Measurements from ENCODE around the gene ZNF729.
"Not testable (repeated sequence)": the region's sequence is repeated elsewhere in the genome, so short reads cannot be mapped to it uniquely, and the experiment has no call there.

The ZNF729 gene

GRCh38 chr19:22286151-22286810, at the start of gene ZNF729:
ZNF729 (plus strand) TSS chr19:22286441; CDS start chr19:22286526, 85 bp downstream.
- no peak within 1 kb of the TSS for H3K4me3 ChIP-seq (ENCODE audit: low read length)
- no peak for TF ChIP-seq ZNF274 (IDR thresholded peaks at IDR 0.05; ENCODE audit: low read depth, low read length)

- no peak overlapping the region for H3K4me3 ChIP-seq (ENCODE audit: low read length)
- TF ChIP-seq ZNF274 (IDR thresholded peaks at IDR 0.05; ENCODE audit: low read depth, low read length), result no peak
Measured at GRCh38 chr19:22256856-22257255, 29.4 kb upstream of the ZNF729 start.

DNA sequence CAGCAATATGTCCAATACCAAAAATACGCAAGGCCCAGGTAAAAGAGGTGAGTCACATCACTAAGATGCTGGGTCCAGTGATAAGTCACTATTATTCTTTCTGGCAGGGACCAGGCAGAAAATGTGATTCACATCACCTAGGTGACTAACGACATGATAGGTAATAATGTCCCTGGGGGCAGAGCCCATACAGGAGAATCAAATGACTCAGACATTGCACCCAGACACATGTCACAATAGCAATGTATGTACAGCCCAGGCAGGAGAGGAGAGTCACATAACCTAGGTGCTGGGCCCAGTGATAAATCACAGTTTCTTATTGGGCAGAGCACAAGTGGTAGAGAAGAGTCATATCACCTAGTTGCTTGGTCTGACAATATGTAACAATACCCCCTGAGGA, 28.9 kb upstream of the ZNF729 start:
- H3K4me3 ChIP-seq (ENCODE audit: low read length), result no peak overlapping the region
- TF ChIP-seq ZNF274 (IDR thresholded peaks at IDR 0.05; ENCODE audit: low read depth, low read length), result no peak

- H3K4me3 ChIP-seq (ENCODE audit: low read length), result no peak overlapping the region
- no peak for TF ChIP-seq ZNF274 (IDR thresholded peaks at IDR 0.05; ENCODE audit: low read depth, low read length)
Measured at GRCh38 chr19:22257916-22258315, 28.3 kb upstream of the ZNF729 start.

DNA sequence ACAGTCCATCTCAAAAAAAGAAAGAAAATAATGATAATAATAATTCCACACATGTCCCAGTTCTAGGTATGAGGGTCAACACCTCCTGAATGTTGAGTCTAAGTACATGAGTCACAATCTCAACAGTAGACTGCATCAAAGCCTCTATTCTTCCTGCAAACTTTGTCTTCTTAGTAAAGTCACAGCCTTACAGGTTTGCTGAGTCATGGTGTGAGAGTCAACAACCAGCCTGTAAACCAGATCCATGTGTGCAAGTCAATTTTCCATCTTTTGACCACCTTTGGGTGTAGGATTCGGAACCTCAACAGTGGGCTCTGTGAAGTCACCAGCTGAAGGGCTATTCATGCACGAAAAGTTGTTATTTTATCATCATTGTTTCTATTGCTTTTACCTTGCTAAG, 25.7 kb upstream of the ZNF729 start:
- TF ChIP-seq ZNF274 (IDR thresholded peaks at IDR 0.05; ENCODE audit: low read depth, low read length), result no peak
- no peak overlapping the region for H3K4me3 ChIP-seq (ENCODE audit: low read length)

- TF ChIP-seq ZNF274 (IDR thresholded peaks at IDR 0.05; ENCODE audit: low read depth, low read length), result no peak
Measured at GRCh38 chr19:22261596-22261995, 24.6 kb upstream of the ZNF729 start.

DNA sequence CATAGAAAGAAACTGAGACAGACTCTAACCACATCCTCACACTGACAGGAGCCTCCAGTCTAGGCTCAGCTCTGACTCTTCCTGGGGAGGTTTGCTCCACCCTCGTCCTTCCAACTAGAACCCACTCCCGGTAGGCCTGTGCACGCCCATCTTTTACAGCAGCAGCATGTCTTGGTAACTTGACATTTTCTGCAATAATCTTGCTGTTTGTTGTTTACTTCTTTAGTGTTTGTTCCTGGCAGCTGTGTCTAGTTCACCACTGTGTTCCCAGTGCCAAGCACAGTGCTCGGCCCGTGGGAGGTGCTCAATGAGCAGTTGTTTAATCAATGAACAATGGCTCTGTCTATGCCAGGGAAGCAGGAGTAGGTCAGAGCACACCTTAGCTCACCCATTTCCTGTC, 23.1 kb upstream of the ZNF729 start:
- no peak for TF ChIP-seq ZNF274 (IDR thresholded peaks at IDR 0.05; ENCODE audit: low read depth, low read length)
- H3K4me3 ChIP-seq (ENCODE audit: low read length), result no peak overlapping the region

More at GRCh38 chr19:22261596-22261995, 24.6 kb upstream of the ZNF729 start:
- H3K4me3 ChIP-seq (ENCODE audit: low read length), result no peak overlapping the region

DNA sequence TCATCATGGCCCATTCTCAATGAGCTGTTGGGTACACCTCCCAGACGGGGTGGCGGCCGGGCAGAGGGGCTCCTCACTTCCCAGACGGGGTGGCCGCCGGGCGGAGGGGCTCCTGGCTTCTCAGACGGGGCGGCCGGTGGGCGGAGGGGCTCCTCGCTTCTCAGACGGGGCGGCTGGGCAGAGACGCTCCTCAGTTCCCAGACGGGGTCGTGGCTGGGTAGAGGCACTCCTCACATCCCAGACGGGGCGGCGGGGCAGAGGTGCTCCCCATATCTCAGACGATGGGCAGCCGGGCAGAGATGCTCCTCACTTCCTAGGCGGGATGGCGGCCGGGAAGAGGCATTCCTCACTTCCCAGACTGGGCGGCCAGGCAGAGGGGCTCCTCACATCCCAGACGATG, 35.3 kb downstream of the ZNF729 start:
- not testable (repeated sequence) for H3K4me3 ChIP-seq (ENCODE audit: low read length)

DNA sequence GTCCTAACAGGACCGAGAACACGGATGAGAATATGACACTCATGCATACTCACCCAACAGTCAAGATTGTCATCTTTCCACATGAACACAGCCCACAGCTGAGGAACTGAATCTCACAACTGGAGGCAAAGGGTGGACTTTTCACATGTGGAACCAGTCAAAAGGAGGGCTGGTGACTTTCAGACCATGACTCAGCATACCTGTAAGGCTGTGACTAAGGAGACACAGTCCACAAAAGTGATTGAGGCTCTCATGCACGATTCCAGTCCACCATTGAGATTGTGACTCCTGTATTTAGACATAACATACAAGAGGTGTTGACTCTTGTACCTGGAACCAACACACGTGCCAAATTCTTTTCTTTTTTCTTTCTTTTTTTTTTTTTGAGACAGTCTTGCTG, 40.0 kb downstream of the ZNF729 start:
- no peak for TF ChIP-seq ZNF274 (IDR thresholded peaks at IDR 0.05; ENCODE audit: low read depth, low read length)
- no peak overlapping the region for H3K4me3 ChIP-seq (ENCODE audit: low read length)

GRCh38 chr19:22327321-22327720, 41.1 kb downstream of the ZNF729 start:
- no peak for TF ChIP-seq ZNF274 (IDR thresholded peaks at IDR 0.05; ENCODE audit: low read depth, low read length)

GRCh38 chr19:22331521-22331920, 45.3 kb downstream of the ZNF729 start:
- no peak for TF ChIP-seq ZNF274 (IDR thresholded peaks at IDR 0.05; ENCODE audit: low read depth, low read length)
- H3K4me3 ChIP-seq (ENCODE audit: low read length), result no peak overlapping the region

More at GRCh38 chr19:22327321-22327720, 41.1 kb downstream of the ZNF729 start:
- no peak overlapping the region for H3K4me3 ChIP-seq (ENCODE audit: low read length)

DNA sequence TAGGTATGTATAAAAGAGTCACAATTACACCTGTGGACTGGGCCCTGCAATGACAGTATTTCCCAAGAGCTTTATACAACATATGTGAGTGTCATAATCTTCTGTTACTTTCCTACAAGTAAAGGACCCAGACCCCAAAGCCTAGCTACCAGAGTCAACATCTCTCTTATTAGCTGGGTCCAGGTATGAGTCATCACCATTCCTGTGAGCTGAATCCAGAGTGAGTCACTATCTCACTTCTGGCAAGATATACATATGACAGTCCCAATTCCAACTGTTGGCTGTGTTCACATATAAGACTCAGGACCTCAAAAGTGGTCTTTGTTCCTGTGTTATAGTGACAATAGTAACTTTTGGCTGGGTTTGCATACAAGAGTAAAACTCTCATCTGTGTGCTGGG, 46.7 kb downstream of the ZNF729 start:
- TF ChIP-seq ZNF274 (IDR thresholded peaks at IDR 0.05; ENCODE audit: low read depth, low read length), result no peak
- no peak overlapping the region for H3K4me3 ChIP-seq (ENCODE audit: low read length)

DNA sequence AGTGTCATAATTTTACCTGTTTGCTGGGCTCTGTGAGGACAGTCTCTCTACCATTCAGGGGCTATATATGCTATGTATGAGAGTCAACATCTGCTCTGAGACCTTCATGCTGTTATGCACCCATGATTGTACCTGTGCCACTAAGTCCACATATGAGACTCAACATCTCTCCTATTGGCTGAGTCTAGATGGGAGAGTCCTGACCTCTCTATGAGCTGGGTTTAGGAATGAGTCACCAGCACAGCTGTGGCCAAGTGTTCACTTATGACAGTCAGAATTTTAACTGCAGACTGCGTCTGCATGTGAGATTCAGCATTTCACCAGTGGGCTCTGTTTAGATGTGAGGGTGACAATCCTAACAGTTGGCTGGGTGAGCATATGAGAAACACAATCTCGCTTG, 49.5 kb downstream of the ZNF729 start:
- no peak for TF ChIP-seq ZNF274 (IDR thresholded peaks at IDR 0.05; ENCODE audit: low read depth, low read length)
- no peak overlapping the region for H3K4me3 ChIP-seq (ENCODE audit: low read length)

DNA sequence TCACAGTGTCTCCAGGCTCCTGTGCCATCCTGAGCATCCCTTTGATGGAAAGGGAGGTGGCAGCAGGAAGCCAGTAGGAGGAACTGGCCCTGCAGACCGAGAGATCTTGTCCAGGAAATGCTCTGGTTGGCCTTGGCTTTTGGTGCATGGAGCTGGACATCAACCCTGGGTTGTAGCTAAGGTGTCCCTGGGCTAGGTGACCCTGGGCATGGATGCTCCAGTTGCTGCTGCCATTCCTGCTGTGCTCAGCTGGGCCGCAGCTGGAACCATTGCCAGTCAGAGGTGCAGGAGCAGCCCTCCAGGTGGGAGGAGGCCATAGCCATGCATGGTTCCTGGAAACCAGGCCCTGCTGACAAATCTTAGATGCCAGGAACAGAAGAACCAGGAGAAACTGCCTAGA, 68.4 kb downstream of the ZNF729 start:
- no peak for TF ChIP-seq ZNF274 (IDR thresholded peaks at IDR 0.05; ENCODE audit: low read depth, low read length)
- H3K4me3 ChIP-seq (ENCODE audit: low read length), result no peak overlapping the region
